H1 (cell line): ENCODE results near the gene CHFR. TPM values are rescaled to one million over a fixed set of nuclear protein-coding genes. Genes with fewer than 3 reads are reported as not detected.

Source experiments
- CTCF ChIA-PET: fragments of 300-600 bp; sonication (Branson Sonifier 250); formaldehyde crosslinking; loops from one replicate; lab custom pipeline; 2021; ENCODE audit not compliant: partially characterized antibody; lab: Charles Lee
- POLR2A ChIA-PET: fragments of 300-600 bp; sonication (Branson Sonifier 250); formaldehyde crosslinking; loops from one replicate; lab custom pipeline; 2021; ENCODE audit warnings: inconsistent platforms; ENCODE audit not compliant: partially characterized antibody; lab: Charles Lee
- DNase-seq, 2 experiments: peaks; one replicate each; pipeline versions ENCODE4 v3.0.0 to v3.0.0-alpha.2; 2010 to 2022; ENCODE audit warnings: low spot score in 2 of 2, low read depth in 1 of 2, mixed read lengths in 1 of 2
- FAIRE-seq: peaks from 2 replicates; lab custom pipeline; 2011; peaks lifted over from hg19 to GRCh38; lab: Jason Lieb, UNC
- H2AFZ ChIP-seq: 2 replicates; pipeline ENCODE4 v1.8.1; 2012; ENCODE audit warnings: low read length, inconsistent platforms
- H2AK5ac ChIP-seq: 2 replicates; pipeline ENCODE4 v1.6.1; 2013; ENCODE audit warnings: low read depth, low read length
- H2BK120ac ChIP-seq: replicated peaks from 2 replicates; pipeline ENCODE3; 2013; ENCODE audit warnings: low read depth, low read length, inconsistent platforms
- H2BK12ac ChIP-seq: 2 replicates; pipeline ENCODE4 v1.6.1; 2013; ENCODE audit warnings: low read depth, low read length
- H2BK15ac ChIP-seq: 2 replicates; pipeline ENCODE4 v1.6.1; 2013; ENCODE audit warnings: low read length
- H2BK20ac ChIP-seq: 2 replicates; pipeline ENCODE4 v1.6.1; 2013; ENCODE audit warnings: low read length
- H2BK5ac ChIP-seq: 2 replicates; pipeline ENCODE4 v1.6.1; 2013; ENCODE audit warnings: low read depth, low read length
- H3K14ac ChIP-seq: 2 replicates; pipeline ENCODE4 v1.6.1; 2013; ENCODE audit warnings: inconsistent platforms; ENCODE audit not compliant: insufficient read length
- H3K18ac ChIP-seq: 2 replicates; pipeline ENCODE4 v1.6.1; 2013; ENCODE audit warnings: low read length; ENCODE audit errors: extremely low read depth
- H3K23ac ChIP-seq: 2 replicates; pipeline ENCODE4 v1.6.1; 2013; ENCODE audit warnings: inconsistent platforms; ENCODE audit not compliant: insufficient read length
- H3K23me2 ChIP-seq: 2 replicates; pipeline ENCODE4 v1.6.1; 2013; ENCODE audit warnings: low read depth, low read length
- H3K27ac ChIP-seq: 2 replicates; pipeline ENCODE4 v1.6.1; 2011; ENCODE audit warnings: low read depth, low read length, inconsistent platforms
- H3K27me3 ChIP-seq, 4 experiments: replicated peaks in 1 of 4; 1 replicate in 1 of 4; 2 replicates in 3 of 4; pipeline versions ENCODE4 v1.6.1 to v1.8.1; 2011 to 2013; ENCODE audit warnings: low read length in 3 of 4, mild to moderate bottlenecking in 3 of 4, inconsistent platforms in 2 of 4, mixed read lengths in 2 of 4, moderate library complexity in 1 of 4; ENCODE audit not compliant: control insufficient read depth in 3 of 4, insufficient read depth in 3 of 4; ENCODE audit errors: extremely low read depth in 1 of 4
- H3K36me3 ChIP-seq, 4 experiments: 2 replicates each; pipeline versions ENCODE4 v1.6.1 to v1.8.1; 2011 to 2013; ENCODE audit warnings: mild to moderate bottlenecking in 4 of 4, low read length in 3 of 4, moderate library complexity in 2 of 4, control low read depth in 1 of 4, inconsistent platforms in 1 of 4; ENCODE audit not compliant: insufficient read depth in 4 of 4, control insufficient read depth in 2 of 4
- H3K4ac ChIP-seq: replicated peaks from 2 replicates; pipeline ENCODE3; 2013; ENCODE audit warnings: low read length, low read depth, mixed read lengths, inconsistent platforms; ENCODE audit not compliant: insufficient read length
- H3K4me1 ChIP-seq, 4 experiments: replicated peaks in 1 of 4; 1 replicate in 1 of 4; 2 replicates in 3 of 4; pipeline versions ENCODE4 v1.6.1 to v1.8.1; 2011 to 2013; ENCODE audit warnings: low read length in 3 of 4, inconsistent platforms in 2 of 4, mixed read lengths in 1 of 4; ENCODE audit not compliant: insufficient read depth in 4 of 4, control insufficient read depth in 3 of 4
- H3K4me2 ChIP-seq, 2 experiments: 2 replicates each; pipeline versions ENCODE4 v1.6.1 to v1.8.1; 2011 to 2013; ENCODE audit warnings: low read depth in 2 of 2, low read length in 2 of 2, control low read depth in 1 of 2, inconsistent platforms in 1 of 2, mild to moderate bottlenecking in 1 of 2; ENCODE audit not compliant: insufficient read depth in 1 of 2
- H3K4me3 ChIP-seq, 4 experiments: fragments of 200-600, 300-600 bp in 1 of 4; sonication (generic), shearing (Covaris generic), sonication (Bioruptor Twin) in 1 of 4; 2 replicates each; pipeline versions ENCODE4 v1.5.1 to v1.8.1; 2011 to 2016; ENCODE audit warnings: low read length in 4 of 4, low read depth in 3 of 4, control low read depth in 2 of 4, inconsistent platforms in 2 of 4, mild to moderate bottlenecking in 2 of 4, mixed read lengths in 1 of 4, moderate library complexity in 1 of 4; ENCODE audit not compliant: insufficient read depth in 2 of 4; ENCODE audit errors: extremely low read depth in 1 of 4
- H3K56ac ChIP-seq: replicated peaks from 2 replicates; pipeline ENCODE3; 2013; ENCODE audit warnings: low read depth, mild to moderate bottlenecking, mixed read lengths, low read length, inconsistent platforms; ENCODE audit not compliant: insufficient read length
- H3K79me1 ChIP-seq: 2 replicates; pipeline ENCODE4 v1.6.1; 2013; ENCODE audit warnings: low read depth, low read length, control low read depth
- H3K79me2 ChIP-seq, 2 experiments: 2 replicates each; pipeline versions ENCODE4 v1.6.1 to v1.8.1; 2012 to 2013; ENCODE audit warnings: low read length in 2 of 2, mild to moderate bottlenecking in 2 of 2, inconsistent platforms in 1 of 2; ENCODE audit not compliant: insufficient read depth in 2 of 2, control insufficient read depth in 1 of 2
- H3K9ac ChIP-seq, 4 experiments: replicated peaks in 1 of 4; 1 replicate in 1 of 4; 2 replicates in 3 of 4; pipeline versions ENCODE4 v1.6.1 to v1.8.1; 2011 to 2013; ENCODE audit warnings: low read depth in 3 of 4, low read length in 3 of 4, control low read depth in 2 of 4, mild to moderate bottlenecking in 2 of 4, moderate library complexity in 2 of 4, inconsistent platforms in 1 of 4; ENCODE audit errors: extremely low read depth in 1 of 4
- H3K9me3 ChIP-seq, 2 experiments: 2 replicates each; pipeline versions ENCODE4 v1.6.1 to v1.8.1; 2012 to 2013; ENCODE audit warnings: mild to moderate bottlenecking in 2 of 2, moderate library complexity in 2 of 2, control low read depth in 1 of 2, inconsistent platforms in 1 of 2, low read depth in 1 of 2, low read length in 1 of 2, mixed read lengths in 1 of 2; ENCODE audit not compliant: insufficient read depth in 2 of 2
- H4K20me1 ChIP-seq, 2 experiments: replicated peaks in 1 of 2; 2 replicates each; pipeline versions ENCODE3 to v1.8.1; 2011 to 2013; ENCODE audit warnings: inconsistent platforms in 2 of 2, low read length in 2 of 2, mild to moderate bottlenecking in 1 of 2; ENCODE audit not compliant: insufficient read depth in 2 of 2, control insufficient read depth in 1 of 2
- H4K5ac ChIP-seq: 2 replicates; pipeline ENCODE4 v1.6.1; 2013; ENCODE audit warnings: low read length, low read depth, mixed read lengths, inconsistent platforms; ENCODE audit not compliant: insufficient read length
- H4K8ac ChIP-seq: 2 replicates; pipeline ENCODE4 v1.8.0; 2013; ENCODE audit warnings: mild to moderate bottlenecking, moderate library complexity, low read length, inconsistent platforms; ENCODE audit not compliant: insufficient read depth; ENCODE audit errors: extremely low read depth
- H4K91ac ChIP-seq: replicated peaks from 2 replicates; pipeline ENCODE3; 2013; ENCODE audit warnings: low read length, mixed read lengths, inconsistent platforms; ENCODE audit not compliant: insufficient read length
- CBX5 ChIP-seq: fragments of 300-800, 300-1000 bp; sonication (generic); IDR thresholded peaks from 2 replicates; pipeline ENCODE4 v1.7.1; 2016; ENCODE audit warnings: antibody characterized with exemption, low read length, low read depth
- CEBPB ChIP-seq: IDR thresholded peaks from 2 replicates; pipeline ENCODE4 v1.6.1; 2012; ENCODE audit warnings: low read depth, low read length
- GABPA ChIP-seq: IDR thresholded peaks from 2 replicates; pipeline ENCODE4 v1.6.1; 2011; ENCODE audit warnings: mild to moderate bottlenecking, low read length, moderate library complexity, borderline replicate concordance; ENCODE audit not compliant: insufficient read depth
- MAFK ChIP-seq: IDR thresholded peaks from 2 replicates; pipeline ENCODE4 v1.6.1; 2012; ENCODE audit warnings: low read depth, mild to moderate bottlenecking, improper control_type of control experiment, low read length
- POLR2AphosphoS5 ChIP-seq: IDR thresholded peaks from 2 replicates; pipeline ENCODE4 v1.6.1; 2011; ENCODE audit warnings: low read depth, low read length
- SP2 ChIP-seq: IDR thresholded peaks from 2 replicates; pipeline ENCODE4 v1.6.1; 2012; ENCODE audit warnings: mild to moderate bottlenecking, low read length, inconsistent platforms
- SRF ChIP-seq: IDR thresholded peaks from 2 replicates; pipeline ENCODE4 v1.6.1; 2011; ENCODE audit warnings: mild to moderate bottlenecking, low read depth, low read length, moderate library complexity
- SUZ12 ChIP-seq: fragments of 200-600 bp; sonication (generic); IDR thresholded peaks from 2 replicates; pipeline ENCODE4 v1.6.1; 2012; ENCODE audit warnings: mild to moderate bottlenecking, inconsistent platforms, low read length, moderate library complexity, mixed read lengths
- TAF1 ChIP-seq: IDR thresholded peaks from 2 replicates; pipeline ENCODE4 v1.6.1; 2011; ENCODE audit warnings: mild to moderate bottlenecking, low read depth, low read length
- WGBS, 2 experiments: shearing (Covaris generic) in 1 of 2; methylation state at CpG; one replicate each; pipeline versions ENCODE4 v1.1.6 to v1.1.7; 2013 to 2015; ENCODE audit warnings: low lambda C conversion rate in 2 of 2, mixed read lengths in 2 of 2, inconsistent platforms in 1 of 2, low coverage in 1 of 2, missing lambda C conversion rate in 1 of 2; ENCODE audit not compliant: insufficient replicate concordance in 2 of 2, insufficient coverage in 1 of 2, insufficient read length in 1 of 2; ENCODE audit errors: extremely low coverage in 1 of 2, missing lambda C conversion rate in 1 of 2; 5-methylcytosine and 5-hydroxymethylcytosine counted together
- polyA plus RNA-seq, 7 experiments: library from polyadenylated mRNA; depleted of rRNA in 3 of 7; stranded (reverse) in 5 of 7; unstranded in 2 of 7; fragments of >200 nt in 5 of 7; fragments of 200-250 nt in 2 of 7; gene quantifications; 1 replicate in 5 of 7; 2 replicates in 1 of 7; 4 replicates in 1 of 7; pipeline versions ENCODE4 v1.2.1 to v1.2.3, GENCODE V29; 2011 to 2013; ENCODE audit warnings: missing spikeins in 2 of 7, mixed read lengths in 2 of 7
- total RNA-seq: library from RNA; stranded (reverse); fragmentation: NEBNext Ultra II Directional; extraction: Animal tissue kit (Norgen Biotek cat#: 25700); gene quantifications from 2 replicates; pipeline ENCODE4 v1.2.1, GENCODE V29; 2021

The CHFR gene
- total and polyA plus RNA-seq, 2 of the 8 experiments (the other 6 are each of a cell fraction or from before 2014, with no cell fraction given), result 31.4 to 44.6 TPM

GRCh38 chr12:132839558-132840235 lies 47.7 kb downstream of the CHFR start:
- no peak for FAIRE-seq
- TF ChIP-seq SP2 (no peak), GABPA (no peak), SUZ12 (no peak), TAF1 (no peak), CEBPB (no peak), CBX5 (no peak), MAFK (no peak), POLR2AphosphoS5 (no peak), SRF (no peak)
- Histone ChIP-seq H3K56ac (no peak overlapping the region), H3K23me2 (no peaks in the 10 kb centered on the region), H3K23ac (no peak overlapping the region), H4K91ac (no peak overlapping the region), H3K4me1 (no peaks in the 10 kb centered on the region), H2BK120ac (no peak overlapping the region), H2BK20ac (no peak overlapping the region), H2BK12ac (no peak overlapping the region), H3K4ac (no peak overlapping the region), H4K8ac (no peak overlapping the region), H3K79me1 (no peaks in the 10 kb centered on the region), H3K27ac (no peak overlapping the region), H2AFZ (no peak overlapping the region), H3K4me3 (no peak overlapping the region), H4K20me1 (peaks cover 1 to 2% of the 10 kb centered on the region in 2 experiments), H3K9me3 (no peaks in the 10 kb centered on the region), H3K14ac (no peak overlapping the region), H3K18ac (no peak overlapping the region), H3K9ac (no peak overlapping the region), H3K4me2 (no peak overlapping the region), H2AK5ac (no peak overlapping the region), H3K79me2 (no peaks in the 10 kb centered on the region), H2BK15ac (no peak overlapping the region), H4K5ac (no peak overlapping the region), H3K36me3 (peaks cover 4 to 40% (median 11%) of the 10 kb centered on the region in 4 experiments; a peak in 7 of 8 replicates), H2BK5ac (no peak overlapping the region), H3K27me3 (no peaks in the 10 kb centered on the region)
- POLR2A ChIA-PET, result no interaction called here
- CTCF ChIA-PET, result no interaction called here
- WGBS, 2 experiments, result 86% methylated on average over 13 of the region's 14 CpGs; no CpG with 5 or more reads in 1 of the 2 experiments
- no peak for DNase-seq
